ENCODE results near the gene FRMD4A.
"Not testable (repeated sequence)": the region's sequence is repeated elsewhere in the genome, so short reads cannot be mapped to it uniquely, and the experiment has no call there.

Gene FRMD4A

DNA sequence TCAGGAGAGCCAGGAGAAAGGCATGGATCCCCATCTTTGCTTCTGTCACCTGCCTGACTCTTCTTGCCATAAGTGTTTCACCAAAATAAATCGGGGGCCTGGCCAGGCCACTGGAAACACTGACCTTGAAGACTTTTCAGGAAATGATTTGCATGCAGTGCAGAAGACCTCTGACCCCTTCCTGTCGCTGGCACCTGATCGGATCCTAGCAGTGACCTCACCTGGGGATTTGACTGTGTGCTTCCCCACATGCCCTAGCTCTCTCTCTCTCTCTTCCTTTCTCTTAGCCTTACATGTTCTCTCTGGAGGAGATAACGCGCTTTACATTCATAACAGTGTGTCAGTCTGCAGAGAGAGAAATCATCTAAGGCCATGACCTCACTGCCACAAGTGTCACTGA is 500.9 kb downstream of the FRMD4A start:
- DNase-seq, result no peak

DNA sequence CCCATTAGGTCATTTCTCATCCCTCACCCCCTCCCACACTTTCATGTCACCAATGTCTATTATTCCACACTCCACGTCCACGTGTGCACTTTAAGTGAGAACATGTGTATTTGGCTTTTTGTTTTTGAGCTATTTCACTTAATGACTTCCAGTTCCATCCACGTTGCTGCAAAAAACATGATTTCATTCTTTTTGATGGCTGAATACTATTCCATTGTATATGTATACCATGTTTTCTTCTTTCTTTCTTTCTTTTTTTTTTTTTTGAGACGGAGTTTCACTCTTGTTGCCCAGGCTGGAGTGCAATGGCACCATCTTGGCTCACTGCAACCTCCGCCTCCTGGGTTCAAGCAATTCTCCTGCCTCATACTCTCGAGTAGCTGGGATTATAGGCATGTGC is 502.4 kb downstream of the FRMD4A start:
- not testable (repeated sequence) for DNase-seq

DNA sequence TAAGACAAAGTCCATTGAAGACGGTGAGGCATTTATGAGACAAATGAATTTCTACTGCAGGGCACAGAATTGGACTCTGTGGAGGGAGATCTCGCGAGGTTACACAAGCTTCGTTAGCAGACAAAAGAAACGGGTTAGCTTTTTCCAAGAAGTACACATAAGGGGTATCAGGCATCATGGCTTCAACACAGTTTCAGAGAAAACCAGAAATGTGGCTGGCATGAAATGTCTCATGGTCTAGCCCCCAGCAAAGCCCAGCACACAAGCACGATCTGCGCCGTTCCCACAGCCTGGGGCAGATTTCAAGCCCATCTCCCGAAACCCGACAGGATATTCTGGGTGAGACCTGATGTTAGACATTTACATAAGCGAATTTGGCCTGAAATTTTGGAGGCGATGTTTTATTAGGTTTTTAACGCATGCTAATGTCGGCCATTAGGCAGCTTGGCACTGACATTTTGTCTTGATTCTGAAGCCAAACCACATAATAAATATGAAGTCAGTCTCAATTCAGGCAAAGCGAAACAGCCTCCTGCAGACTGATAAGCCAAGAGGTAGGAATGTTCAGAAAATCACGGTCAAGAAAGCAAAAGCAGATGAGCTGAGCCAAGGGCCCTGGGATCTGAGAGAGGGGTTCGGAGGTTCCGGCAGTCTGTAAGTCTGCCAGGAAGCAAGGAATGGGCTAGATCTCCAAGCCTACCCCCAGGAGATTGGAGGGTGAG is 503.5 kb downstream of the FRMD4A start:
- no peak for DNase-seq

DNA sequence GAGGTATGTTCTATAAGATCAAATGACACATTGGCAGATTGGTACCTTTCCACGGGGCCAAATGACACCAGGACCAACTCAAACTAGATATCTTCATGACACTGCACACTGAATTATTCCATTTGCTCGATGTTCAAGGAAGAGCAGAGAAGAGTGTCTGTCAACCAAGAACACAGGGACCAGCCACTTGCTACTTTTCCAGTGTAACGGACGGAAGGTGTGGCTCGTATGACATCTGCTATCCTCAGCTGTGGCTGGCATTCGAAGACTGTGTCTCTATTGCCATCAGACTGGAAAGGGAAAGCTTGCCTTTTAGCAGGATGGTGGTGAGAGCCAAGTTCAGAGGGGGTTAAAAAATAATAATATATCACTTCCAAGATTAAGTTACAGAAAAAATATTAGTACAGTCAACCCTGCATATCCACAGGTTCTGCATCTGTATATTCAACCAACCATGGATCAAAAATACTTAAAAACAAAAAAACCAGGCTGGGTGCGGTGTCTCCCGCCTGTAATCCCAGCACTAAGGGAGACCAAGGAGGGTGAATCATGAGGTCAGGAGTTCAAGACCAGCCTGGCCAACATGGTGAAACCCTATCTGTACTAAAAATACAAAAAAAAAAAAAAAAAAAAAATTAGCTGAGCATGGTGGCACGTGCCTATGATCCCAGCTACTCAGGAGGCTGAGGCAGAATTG is 506.9 kb downstream of the FRMD4A start:
- DNase-seq, result no peak

DNA sequence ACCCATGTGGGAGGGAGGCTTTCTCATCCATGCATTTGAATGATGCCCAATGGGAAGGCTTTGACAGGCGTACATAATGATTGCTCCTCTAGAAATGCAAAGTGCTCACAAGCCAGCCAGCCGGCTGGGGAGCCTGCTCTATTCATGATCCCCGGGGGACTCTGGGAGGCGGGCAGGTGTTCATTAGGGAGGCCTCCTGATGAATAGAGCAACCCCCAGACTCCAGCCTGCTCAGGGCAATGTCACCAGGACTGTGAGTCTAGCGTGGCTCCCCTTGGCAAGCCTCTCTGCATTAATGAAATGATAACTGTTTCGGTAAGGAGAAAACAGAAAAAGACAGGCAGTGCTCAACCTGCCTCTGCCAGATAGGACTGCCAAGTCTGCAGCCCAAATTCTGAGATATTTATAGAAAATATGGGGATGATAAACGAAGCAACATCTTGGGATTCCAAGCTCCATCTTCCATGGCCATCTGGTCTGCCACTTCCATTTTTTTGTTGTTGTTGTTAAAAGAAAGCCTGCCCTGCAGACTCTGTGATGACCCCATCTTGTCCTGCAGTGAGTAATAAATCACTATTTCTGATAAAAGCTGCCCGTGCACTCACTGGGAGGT is 507.5 kb downstream of the FRMD4A start:
- DNase-seq, result no peak

DNA sequence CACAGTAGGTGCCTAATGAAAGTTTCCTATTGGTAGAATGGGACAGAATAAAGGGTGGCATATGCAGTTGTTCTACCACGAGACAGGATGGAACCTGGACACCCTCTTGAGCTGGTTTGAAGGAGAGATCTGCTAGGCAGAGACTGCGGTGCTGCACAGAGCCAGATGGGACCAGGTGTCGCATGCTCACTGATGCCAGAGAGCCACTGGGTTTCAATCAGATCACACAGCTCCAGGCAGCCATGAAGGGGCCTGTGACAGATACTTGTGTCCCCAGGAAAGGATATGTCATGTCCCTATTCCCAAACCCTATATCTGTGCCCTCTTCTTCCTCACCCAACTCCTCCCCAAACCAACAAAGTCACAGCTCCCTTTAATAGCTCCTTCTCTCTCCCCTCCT is 508.2 kb downstream of the FRMD4A start:
- no peak for DNase-seq

DNA sequence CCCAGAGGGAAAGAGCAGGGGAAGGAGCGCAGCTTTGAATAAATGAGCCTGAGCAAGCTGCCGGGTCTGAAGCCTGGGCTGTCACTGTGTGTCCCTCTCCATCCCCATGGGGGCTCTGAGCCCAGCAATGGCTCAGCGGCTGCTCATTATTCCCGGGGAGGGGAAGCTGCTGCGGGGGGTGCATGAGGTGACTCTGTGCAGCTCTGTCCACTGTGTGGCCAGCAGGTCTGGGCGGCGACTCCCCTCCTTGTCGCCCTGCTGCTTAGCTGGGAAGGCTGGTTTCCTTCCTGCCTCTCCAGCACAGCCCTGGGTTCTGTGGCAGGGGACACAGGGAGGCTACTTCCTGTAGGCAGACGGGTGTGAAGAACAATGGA is 509.8 kb downstream of the FRMD4A start:
- DNase-seq, result no peak

DNA sequence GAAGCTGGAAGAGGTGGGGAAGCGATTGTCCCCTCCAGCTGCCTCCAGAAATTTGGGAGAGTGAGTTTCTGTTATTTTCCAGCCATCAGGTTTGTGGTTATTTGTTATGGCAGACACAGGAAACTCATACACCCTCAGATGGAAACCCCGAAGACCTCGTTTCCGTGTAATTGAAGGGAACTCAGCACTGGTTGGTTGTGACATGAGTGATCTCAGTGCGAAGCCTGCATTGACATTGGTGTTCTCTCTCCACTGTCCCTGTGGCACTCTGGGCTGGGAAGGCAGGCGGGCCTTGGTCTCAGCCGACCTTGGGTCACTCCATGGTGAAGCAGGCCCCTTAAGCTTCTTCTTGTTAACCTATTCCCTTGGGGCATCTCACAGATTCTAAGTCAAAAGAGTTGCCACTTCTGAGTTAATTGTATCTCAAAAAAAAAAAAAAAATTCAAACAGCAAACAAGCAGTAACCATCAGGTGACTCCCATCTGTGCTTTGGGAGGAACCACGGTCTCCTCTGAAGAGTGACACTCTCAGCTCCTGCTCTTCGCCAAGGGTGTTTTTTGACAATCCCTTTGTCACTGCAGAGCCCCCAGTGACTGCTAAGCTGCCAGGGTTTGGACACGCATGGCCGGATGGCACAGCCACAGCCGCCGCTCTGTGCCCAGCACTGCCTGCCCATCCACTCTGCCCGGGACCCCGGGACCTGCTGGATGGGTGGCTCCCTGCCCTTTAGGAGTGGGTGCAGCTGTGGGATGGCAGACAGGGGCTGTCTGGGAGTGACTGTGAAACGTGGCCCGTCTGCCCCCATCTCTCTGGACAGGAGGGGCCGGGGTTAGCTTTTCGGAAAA is 510.4 kb downstream of the FRMD4A start:
- no peak for DNase-seq

DNA sequence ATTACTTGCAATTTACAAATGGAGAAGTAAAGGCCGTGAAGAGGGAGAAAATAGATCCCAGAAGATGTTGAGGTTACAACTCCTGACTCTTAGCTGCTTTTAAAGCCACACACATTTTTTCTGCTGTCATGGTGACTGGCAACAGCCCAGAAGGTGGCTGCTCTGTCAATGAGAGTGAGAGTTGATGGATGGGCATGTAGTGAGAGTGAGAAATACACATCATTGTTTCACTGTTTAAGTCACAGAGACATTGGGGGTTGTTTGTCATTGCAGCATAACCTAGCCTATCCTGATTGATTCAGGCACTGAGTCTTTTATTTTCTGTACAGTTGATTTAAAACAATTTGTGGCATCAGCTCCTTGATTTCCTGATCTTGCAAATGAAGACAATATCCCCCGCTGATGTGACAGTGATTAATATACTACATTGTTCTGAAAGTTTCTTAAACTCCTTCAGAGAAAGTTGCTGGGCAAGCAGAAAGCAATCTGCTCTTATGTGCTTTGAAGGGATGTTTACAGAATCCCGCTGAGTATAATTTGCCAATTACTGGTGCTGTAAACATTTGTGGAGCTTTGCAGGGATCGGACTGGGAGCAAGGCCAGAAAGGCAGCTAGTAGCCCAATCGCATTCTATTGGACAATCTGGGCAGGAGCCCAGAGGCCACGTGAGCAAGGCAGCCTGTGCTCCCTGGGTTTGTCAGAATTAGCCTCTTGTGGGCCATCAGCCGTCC is 514.4 kb downstream of the FRMD4A start:
- DNase-seq, result no peak

DNA sequence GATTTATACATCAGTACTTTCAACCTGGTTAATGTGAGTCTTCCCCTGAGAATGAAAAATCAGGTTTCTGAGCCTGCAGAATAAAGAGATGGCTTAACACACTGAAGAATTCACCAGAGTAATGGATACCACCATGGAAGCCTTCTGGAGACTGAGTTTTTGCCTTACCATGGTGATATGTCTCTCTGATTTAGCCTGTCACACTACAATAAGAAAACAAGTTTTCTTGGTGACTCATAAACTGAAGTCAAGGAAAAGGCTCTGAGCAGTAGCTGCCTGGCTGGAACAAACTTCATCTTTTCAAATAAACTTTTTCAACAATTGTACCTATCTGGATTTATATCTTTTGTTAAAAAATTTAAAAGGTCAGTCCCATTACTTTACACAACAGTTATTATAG is 515.0 kb downstream of the FRMD4A start:
- no peak for DNase-seq

DNA sequence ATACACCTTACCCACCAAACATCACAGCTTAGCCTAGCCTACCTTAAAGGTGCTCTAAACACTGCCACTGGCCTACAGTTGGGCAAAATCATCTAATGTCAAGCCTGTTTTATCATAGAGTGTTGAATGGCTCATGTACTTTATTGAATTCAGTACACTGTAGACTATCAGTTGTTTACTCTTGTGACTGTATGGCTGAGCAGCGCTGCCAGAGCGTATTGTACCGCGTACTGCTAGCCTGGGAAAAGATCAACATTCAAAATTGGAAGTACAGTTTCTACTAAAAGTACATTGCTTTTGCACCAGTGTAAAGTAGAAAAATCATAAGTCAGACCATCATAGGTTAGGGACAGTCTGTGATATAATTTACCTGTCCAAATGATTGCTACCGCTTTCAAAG is 517.2 kb downstream of the FRMD4A start:
- DNase-seq, result no peak

DNA sequence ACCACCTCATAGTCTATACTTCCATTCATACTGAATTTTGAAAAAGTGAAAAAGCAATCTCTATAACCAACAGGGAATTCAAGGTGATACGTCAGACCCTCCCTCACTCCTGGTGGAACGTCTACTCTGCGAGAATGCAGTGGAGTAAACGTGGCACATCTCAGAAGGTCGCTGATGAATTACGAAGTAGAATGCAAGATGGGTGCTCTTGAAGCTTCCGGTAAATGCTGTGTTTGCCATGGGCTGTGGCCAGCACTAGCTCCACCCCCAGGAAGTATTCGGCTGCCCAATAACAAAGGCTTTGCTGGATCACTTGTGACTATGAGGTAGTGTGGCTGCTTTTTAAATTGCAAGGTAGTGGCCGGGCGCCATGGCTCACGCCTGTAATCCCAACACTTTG is 517.9 kb downstream of the FRMD4A start:
- DNase-seq, result no peak

DNA sequence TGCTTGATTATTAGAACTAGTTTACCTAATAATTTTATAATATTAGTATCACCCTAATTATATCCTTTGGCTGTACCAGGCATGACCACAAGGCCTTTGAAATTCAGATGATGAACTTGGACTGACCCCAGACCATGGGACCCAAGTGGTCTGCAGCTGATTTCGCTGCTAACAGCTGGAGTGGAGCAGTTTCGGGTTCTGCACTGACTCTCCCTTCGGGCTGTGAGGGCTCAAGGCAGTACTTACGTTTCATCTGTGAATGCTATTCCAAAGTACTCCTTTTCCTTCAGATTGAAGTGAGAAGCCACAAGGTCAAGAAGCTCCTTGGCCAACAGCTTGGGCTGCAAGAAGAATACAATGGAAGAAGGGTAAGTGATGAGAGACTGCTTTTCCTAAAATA is 520.2 kb downstream of the FRMD4A start:
- no peak for DNase-seq

DNA sequence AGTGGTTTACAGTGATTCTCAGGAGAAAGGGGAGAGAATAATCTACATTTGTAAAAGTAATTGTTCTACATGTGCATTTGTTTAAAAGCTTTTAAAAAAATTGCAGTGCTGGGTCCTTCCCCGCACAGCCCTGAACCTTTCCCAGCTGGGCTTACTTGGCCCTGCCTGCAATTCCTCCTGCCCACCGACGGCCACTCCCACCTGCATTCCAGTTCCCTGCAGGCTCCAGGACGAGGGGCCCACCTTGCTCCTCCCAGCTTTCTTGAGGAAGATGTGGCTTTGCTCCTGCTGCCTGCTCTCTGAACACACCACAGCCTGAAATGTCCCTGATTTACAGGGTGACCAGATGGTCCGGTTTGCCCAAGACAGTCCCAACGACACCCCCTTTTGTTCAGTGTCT is 521.3 kb downstream of the FRMD4A start:
- no peak for DNase-seq

DNA sequence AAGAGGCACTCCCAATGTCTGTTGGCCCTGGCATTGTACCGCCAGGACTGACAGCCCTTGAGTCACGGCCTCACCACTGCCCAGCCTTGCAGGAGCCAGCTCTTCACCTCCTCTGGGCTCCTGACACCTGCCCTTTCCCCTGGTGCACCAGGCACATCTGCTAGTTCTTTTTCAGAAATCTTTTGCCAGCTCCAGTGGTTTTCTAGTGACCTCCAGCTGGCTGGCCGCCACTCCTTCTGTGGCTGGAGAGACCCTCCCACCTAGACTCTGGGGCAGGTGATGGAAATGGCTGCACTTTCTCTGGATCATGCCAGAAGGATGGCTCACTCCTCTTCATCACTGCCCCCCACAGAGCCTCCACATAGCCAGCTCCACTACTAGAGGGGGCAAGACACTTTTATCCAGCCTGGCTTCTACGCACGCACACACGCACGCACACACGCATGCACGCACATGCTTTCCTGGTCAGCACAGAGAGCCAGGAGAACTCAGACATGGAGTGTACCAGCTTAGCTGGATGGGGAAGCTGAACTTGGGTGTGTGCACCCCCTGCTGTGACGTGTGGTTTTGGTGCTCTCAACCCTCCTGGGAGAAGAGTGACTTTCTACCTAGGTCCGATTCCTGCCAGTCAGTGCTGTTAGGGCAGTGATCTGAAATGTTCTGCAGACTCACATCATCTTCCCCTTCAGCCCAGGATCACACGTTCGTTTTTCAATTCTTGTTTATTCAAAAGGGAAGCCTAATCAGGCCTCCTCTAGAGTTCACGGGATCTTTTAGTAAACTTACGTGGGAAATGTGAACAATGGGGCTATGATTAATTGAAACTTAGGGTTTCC is 522.0 kb downstream of the FRMD4A start:
- no peak for DNase-seq

DNA sequence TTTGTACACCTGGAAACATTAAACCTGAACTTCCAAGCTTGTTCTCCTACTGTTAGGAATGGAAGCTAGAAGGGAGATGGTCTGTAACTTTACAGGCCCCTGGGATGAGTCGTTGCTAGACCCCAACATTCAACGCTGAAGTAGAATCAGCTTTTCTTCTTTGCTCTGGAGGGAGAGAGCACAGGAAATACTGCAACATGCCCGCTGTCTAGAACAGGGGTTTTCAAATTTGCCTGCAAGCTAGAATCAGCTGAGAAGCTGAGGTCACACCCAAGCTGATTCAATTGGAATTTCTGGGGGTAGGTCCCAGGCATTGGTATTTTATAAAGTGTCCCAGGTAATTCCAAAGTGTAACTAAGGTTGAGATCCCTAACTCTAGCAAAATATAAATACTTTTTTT is 524.3 kb downstream of the FRMD4A start:
- no peak for DNase-seq

DNA sequence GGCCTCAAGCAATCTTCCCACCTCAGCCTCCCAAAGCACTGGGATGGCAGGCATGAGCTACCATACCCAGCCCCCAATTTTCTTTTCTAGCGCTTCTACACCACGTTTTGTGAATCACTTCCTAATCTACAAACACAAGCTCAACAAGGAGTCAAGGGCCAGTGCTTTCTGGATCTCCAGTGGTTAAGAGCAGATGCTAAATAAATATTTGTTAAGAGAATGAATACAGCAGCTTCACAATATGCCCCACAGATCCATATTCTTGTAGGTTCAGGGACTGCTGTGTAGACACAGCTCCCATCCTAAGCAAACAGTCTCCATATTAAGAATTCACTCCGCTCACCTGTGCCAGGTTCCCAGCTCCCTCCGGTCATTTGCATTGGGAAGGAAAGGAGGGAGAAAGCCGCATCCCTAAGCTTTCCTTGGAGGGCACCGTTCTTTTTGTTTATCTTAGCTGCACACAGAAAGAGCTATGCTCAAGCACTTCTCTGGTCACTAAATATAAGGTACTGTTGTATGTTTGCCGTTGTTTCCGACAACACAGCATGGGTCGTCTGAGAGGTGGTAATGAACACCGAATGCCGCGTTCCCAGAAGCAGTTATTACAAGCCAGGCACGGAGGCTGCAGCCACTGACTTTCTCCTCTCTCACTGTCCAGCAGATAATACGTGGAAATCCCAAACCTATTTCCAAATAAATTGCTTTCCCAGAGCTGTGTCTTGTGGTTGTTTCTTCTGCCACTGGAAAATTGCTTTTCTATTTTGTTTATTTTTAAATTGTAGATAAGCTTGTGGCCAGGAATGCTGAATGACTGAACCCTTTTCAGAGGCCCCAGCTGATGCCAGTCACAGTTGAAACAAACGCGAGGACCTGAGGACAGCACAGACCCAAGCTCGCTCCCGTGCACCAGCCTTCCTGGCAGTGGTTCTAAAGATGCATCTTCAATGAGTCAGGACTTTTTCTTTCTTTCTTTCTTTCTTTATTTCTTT is 526.9 kb downstream of the FRMD4A start:
- DNase-seq, result no peak

DNA sequence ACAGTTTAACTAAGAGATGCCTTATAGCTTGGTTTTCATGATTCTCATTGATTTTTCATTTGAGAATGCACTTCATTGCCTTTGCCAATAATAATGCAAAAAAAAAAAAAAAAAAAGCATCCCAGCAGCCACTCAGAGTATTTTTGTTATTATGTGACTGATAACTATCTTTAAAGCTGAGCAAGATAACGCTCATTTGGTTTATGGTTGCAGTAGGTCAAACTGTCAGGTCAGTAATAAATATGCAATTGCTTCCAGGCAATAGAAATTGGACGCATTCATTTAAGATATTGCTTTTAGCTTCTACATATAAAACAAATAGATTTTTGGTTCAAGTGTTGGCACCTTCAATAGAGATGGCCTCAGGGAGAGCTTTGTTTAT is 528.8 kb downstream of the FRMD4A start:
- no peak for DNase-seq

DNA sequence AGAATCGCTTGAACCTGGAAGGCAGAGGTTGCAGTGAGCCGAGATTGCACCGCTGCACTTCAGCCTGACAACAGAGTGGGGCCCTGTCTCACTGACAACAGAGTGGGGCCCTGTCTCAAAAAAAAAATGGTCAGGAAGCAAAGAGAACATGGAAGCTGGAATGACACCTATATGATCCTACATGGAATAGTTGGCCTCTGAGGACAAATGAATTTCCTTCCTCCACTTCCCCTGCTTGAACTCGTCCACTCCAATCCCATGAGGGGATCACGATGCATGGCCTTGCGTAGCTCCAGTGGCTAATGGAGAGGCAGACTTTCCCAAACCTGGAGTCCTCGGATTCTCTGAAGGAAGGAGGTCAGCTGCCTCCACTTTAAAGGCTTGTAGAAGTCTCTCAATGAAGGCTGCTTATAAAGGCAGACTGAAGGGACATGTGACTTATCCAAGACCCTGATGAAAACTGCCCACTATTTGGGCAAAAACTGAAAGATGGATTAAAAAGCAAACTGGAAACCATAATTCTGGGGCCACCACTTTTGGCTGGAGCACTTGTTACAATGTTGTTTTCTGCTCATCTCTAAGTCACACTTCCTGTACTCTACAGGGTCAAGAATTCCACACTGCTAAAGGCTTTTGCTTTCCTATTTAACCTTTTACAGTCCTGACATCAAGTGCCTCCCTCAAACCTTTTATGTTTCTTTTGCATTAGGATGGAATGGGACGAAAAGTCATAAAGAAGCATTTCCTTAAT is 529.4 kb downstream of the FRMD4A start:
- no peak for DNase-seq

DNA sequence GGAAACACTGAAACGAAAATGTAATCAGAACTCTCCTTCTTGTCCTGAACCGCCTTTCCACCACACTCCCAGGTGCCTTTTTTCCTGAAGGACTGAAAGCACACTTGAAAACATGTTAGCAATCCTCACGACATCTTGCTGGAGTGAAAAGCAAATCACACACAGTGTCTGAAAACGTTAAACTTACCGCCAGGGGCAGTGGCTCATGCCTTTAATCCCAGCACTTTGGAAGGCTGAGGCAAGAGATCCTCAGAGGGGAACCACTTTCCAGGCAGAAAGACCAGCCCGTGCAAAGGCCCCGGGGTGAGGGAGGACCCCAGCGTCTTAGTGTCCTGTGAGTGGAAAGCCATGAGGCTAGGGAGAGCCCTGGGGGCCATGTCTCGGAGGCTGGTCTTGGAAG is 533.6 kb downstream of the FRMD4A start:
- no peak for DNase-seq

Data from activated CD4-positive, alpha-beta T cell treated with anti-CD3 and anti-CD28 coated beads, Interleukin-2, amount 50 U/mL, for 1 hour (primary cell).